Measurements from ENCODE around the gene XYLB. TPM values are rescaled to one million over a fixed set of nuclear protein-coding genes. Genes with fewer than 3 reads are reported as not detected.

The XYLB gene
- total RNA-seq, 2 experiments from 2014 or later, result 5.2 to 6.9 TPM

DNA sequence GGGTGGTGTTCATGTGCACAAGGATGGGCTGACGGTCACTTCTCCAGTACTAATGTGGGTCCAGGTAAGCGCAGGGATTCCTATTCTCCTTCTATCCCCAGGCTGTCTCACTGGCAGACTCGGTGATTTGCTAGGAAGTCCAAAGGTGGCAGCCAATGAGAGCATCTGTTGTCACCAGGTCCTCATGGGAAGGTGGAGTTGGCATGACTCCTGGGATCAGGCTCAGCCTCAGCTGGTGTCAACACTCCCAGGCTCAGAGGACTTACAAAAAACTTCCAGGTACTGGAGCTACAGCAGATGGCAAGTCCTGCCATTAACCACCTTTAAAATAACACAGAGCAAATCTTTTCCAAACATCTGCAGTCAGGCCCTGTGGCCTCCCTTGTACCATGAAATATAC lies 13.8 kb downstream of the XYLB start:
- peaks cover 11% of the 10 kb centered on the region for H3K4me1 Mint-ChIP-seq
- DNase-seq, result no peak
- H3K4me3 Mint-ChIP-seq, result no peak overlapping the region
- H3K9me3 Mint-ChIP-seq (ENCODE audit: low read depth), result no peaks in the 10 kb centered on the region
- H3K27me3 Mint-ChIP-seq, result no peaks in the 10 kb centered on the region
- no peak for ATAC-seq
- H3K36me3 Mint-ChIP-seq, result peaks cover 13% of the 10 kb centered on the region
- CTCF ChIA-PET, result no interaction called here
- no peak overlapping the region for H3K27ac Mint-ChIP-seq

DNA sequence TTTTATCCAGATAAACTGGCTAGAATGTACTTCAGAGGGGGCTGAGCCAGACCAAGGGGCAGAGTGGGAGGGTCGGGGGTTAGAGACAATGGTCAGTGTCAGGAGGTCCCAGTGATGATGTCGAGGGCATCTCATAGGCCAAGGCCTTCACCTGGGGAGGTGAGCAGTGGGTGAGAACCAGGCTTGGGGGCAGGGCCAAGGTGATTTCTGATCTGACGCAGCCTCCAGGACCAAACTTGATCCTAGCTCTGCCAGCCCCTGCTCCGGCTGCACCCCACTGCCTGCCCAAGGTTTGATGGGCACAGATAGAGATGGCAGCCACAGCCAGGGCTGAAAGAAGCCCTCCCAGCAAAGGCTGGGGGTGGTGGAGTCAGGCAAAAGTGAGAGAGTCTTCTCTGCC lies 14.9 kb downstream of the XYLB start:
- Mint-ChIP-seq H3K27ac (no peak overlapping the region), H3K4me1 (peaks cover 11% of the 10 kb centered on the region), H3K27me3 (no peaks in the 10 kb centered on the region), H3K4me3 (no peak overlapping the region), H3K36me3 (peaks cover 12% of the 10 kb centered on the region), H3K9me3 (ENCODE audit: low read depth) (no peaks in the 10 kb centered on the region)
- no peak for ATAC-seq
- DNase-seq, result no peak
- CTCF ChIA-PET, result no interaction called here

DNA sequence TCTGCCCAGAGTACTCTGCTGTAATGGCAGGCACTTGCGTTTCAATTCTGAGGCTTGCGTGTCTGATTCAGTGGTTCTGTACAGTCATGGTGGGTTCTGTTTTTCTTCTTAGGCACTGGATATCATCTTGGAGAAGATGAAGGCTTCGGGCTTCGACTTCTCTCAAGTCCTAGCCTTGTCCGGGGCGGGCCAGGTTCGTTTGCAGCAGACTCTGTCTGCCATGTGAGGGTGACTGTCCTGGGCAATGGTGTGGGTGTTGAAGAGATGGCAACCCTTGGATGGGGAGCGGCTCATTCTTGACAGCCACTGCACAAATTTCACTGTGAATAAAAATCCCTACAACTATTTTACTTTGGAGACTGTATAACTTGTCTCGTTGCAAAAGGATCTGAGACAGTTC lies 16.2 kb downstream of the XYLB start:
- H3K4me3 Mint-ChIP-seq, result no peak overlapping the region
- no peak for DNase-seq
- CTCF ChIA-PET, result no interaction called here
- H3K9me3 Mint-ChIP-seq (ENCODE audit: low read depth), result no peaks in the 10 kb centered on the region
- no peaks in the 10 kb centered on the region for H3K27me3 Mint-ChIP-seq
- H3K4me1 Mint-ChIP-seq, result peaks cover 11% of the 10 kb centered on the region
- H3K27ac Mint-ChIP-seq, result no peak overlapping the region
- no peak for ATAC-seq
- peaks cover 14% of the 10 kb centered on the region for H3K36me3 Mint-ChIP-seq

DNA sequence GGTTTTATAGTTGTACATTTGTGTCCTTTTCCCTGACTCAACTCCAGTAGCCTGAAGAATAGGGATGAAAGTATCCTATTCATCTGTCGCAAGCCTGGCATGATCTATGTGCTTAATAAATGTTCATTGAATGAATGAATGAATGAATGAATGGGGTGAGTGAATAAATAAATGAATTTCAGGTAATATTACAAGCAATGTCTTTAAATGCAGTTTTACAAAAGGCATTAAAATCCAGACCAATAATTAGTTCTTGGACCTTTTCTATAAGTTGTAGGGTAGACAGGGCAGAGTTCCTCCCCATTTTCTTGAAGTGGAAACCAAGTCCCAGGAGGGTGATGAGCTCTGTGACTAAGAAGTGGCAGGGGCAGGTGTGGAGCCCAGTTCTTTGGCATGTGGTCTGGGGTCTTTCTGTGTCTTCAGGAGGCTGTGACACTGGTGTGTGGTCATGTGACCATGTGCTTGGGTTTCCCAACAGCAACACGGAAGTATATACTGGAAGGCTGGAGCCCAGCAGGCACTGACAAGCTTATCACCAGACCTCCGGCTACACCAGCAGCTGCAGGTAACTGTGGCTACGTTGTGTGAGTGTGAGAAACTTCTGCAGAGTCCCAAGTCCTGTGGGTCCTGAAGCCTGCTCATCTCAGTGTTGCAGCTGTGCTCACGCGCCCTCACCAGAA lies 18.3 kb downstream of the XYLB start:
- CTCF ChIA-PET, result interaction anchor here (1.9 kb wide), 1 partner anchor 18 kb away, joined by 6 read pairs; the partner anchor contains the start of gene XYLB
- Mint-ChIP-seq H3K9me3 (ENCODE audit: low read depth) (no peaks in the 10 kb centered on the region), H3K4me3 (no peak overlapping the region), H3K27ac (no peak overlapping the region), H3K36me3 (peaks cover 19% of the 10 kb centered on the region), H3K4me1 (peaks cover 11% of the 10 kb centered on the region), H3K27me3 (no peaks in the 10 kb centered on the region)
- ATAC-seq, result no peak
- DNase-seq, result no peak

DNA sequence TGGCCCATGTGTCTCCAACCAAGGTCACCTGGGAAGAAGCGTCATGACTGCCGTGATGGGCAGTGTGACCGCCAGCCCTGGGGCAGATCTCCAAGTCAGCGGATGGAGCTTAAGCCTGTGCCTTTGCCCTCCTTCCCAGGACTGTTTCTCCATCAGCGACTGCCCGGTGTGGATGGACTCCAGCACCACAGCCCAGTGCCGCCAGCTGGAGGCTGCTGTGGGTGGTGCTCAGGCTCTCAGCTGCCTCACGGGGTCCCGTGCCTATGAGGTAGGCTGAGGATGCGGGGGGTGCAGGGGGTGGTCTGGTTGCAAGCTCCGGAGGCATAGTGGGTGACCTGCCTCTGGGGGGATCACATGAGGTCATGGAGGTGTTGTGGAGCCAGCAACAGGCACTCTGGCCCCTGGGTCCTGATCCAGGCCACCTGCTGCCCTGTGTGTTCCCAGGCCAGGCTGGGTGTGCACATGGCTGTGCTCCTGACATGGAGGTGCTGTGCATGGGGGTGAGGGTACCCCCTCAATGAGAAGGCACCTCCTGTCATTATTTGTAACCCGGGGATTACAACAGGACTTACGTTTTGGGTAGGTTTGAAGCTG lies 19.0 kb downstream of the XYLB start:
- ATAC-seq, result no peak
- H3K4me3 Mint-ChIP-seq, result no peak overlapping the region
- CTCF ChIA-PET, result interaction anchor here (1.9 kb wide), 1 partner anchor 19 kb away, joined by 6 read pairs; the partner anchor contains the start of gene XYLB

DNA sequence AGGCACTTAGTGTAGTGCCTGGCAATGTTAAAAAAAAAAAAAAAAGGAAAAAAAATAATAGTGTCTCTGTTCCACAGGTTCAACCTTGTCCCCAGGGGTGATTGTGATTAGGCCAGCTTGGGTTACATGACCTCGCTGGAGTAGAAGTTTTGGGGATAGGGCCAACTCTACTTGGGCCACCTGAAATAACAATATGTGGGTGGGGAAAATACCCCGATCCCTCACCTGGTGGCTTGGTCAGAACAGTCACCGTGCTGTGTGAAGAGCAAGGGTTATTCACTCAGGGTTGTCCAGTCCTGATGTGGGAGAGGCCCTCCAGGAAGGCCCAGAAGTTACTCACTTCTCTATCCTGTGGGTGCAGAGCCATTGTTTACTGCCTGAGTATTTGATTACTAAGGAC lies 19.5 kb downstream of the XYLB start:
- peaks cover 11% of the 10 kb centered on the region for H3K4me1 Mint-ChIP-seq
- H3K27me3 Mint-ChIP-seq, result no peaks in the 10 kb centered on the region
- peaks cover 18% of the 10 kb centered on the region for H3K36me3 Mint-ChIP-seq
- ATAC-seq (no peak), DNase-seq (no peak)
- H3K9me3 Mint-ChIP-seq (ENCODE audit: low read depth), result no peaks in the 10 kb centered on the region
- no peak overlapping the region for H3K27ac Mint-ChIP-seq
- no peak overlapping the region for H3K4me3 Mint-ChIP-seq
- CTCF ChIA-PET, result interaction anchor here (1.9 kb wide), 1 partner anchor 19 kb away, joined by 6 read pairs; the partner anchor contains the start of gene XYLB

More for the DNA sequence above, 19.0 kb downstream of the XYLB start:
- Mint-ChIP-seq H3K9me3 (ENCODE audit: low read depth) (no peaks in the 10 kb centered on the region), H3K27ac (no peak overlapping the region), H3K27me3 (no peaks in the 10 kb centered on the region), H3K4me1 (peaks cover 11% of the 10 kb centered on the region), H3K36me3 (peaks cover 18% of the 10 kb centered on the region)
- no peak for DNase-seq

DNA sequence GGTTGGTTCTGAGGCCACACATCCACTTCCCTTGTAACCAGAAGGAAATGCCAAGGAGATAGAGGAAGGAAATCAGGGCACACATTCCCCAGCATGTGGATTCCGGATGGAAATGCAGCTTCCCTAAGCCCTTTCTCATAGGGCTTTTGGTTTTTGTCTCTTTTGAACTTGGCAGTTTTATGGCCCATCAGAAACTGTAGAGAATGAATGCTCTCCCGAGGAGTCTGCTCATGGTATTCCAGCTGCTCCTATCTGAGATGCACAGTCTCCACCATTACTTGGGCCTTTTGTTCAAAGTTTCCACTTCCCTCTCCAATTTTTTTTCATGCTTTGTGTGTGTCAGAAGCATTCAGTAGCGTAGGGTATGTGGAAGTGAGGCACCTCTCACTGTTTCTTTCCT lies 21.2 kb downstream of the XYLB start:
- CTCF ChIA-PET, result interaction anchor here (0.9 to 1.1 kb wide), 2 partner anchors 21 to 112 kb away, joined by 3 read pairs; partner anchors contain the start of gene XYLB
- Mint-ChIP-seq H3K4me1 (peaks cover 12% of the 10 kb centered on the region), H3K27me3 (no peaks in the 10 kb centered on the region), H3K9me3 (ENCODE audit: low read depth) (no peaks in the 10 kb centered on the region), H3K36me3 (peaks cover 20% of the 10 kb centered on the region), H3K4me3 (no peak overlapping the region), H3K27ac (no peak overlapping the region)
- DNase-seq (no peak), ATAC-seq (no peak)

DNA sequence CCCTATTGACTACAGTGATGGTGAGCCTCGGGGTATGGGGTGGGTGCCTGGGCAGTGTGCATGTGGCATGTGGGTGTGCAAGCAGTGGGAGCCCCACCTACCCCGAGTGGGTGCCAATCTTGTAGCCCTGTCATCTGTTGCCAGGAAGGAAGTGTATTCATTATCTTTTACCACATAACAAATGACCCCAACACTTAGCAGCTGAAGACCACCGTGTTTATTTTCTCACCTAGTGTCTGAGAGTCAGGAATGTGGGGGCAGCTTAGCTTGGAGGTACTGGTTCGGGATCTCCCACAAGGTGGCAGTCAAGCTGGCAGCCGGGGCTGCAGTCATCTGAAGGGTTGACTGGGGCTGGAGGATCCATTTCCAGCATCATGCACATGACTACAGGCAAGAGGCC lies 21.7 kb downstream of the XYLB start:
- DNase-seq, result no peak
- H3K4me3 Mint-ChIP-seq, result no peak overlapping the region
- no peak overlapping the region for H3K27ac Mint-ChIP-seq
- no peaks in the 10 kb centered on the region for H3K9me3 Mint-ChIP-seq (ENCODE audit: low read depth)
- peaks cover 21% of the 10 kb centered on the region for H3K36me3 Mint-ChIP-seq
- peaks cover 16% of the 10 kb centered on the region for H3K4me1 Mint-ChIP-seq
- CTCF ChIA-PET, result interaction anchor here (0.9 to 1.3 kb wide), 2 partner anchors 21 to 111 kb away, joined by 3 to 4 read pairs; partner anchors contain the start of gene XYLB
- ATAC-seq, result no peak
- no peaks in the 10 kb centered on the region for H3K27me3 Mint-ChIP-seq

DNA sequence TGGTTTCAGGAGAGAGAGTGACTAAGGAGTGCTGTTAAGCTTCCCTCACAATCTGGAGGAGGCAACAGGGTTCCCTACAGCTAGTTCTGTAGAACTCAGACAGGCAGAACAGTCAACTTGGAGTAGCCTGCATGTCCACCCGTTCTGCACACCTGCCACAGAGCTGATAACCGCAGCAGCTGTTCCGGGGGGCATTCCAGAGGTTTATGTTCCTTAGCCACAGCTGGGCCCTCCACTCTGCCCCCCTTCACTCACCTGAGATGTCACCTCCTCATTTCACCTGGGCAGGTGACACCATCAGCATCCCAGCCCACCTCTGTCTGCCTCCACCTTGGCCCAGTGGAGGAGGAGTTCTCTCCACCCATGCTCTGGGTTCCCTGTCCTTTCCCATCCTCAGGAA lies 22.6 kb downstream of the XYLB start:
- Mint-ChIP-seq H3K4me3 (no peak overlapping the region), H3K36me3 (peaks cover 17% of the 10 kb centered on the region), H3K27ac (no peak overlapping the region), H3K9me3 (ENCODE audit: low read depth) (no peaks in the 10 kb centered on the region), H3K27me3 (no peaks in the 10 kb centered on the region), H3K4me1 (peaks cover 21% of the 10 kb centered on the region)
- ATAC-seq (no peak), DNase-seq (no peak)
- CTCF ChIA-PET, result interaction anchor here (0.6 to 1.3 kb wide), 3 partner anchors 111 to 905 kb away, joined by 3 to 4 read pairs (median 3); partner anchors contain the start of gene EXOG

DNA sequence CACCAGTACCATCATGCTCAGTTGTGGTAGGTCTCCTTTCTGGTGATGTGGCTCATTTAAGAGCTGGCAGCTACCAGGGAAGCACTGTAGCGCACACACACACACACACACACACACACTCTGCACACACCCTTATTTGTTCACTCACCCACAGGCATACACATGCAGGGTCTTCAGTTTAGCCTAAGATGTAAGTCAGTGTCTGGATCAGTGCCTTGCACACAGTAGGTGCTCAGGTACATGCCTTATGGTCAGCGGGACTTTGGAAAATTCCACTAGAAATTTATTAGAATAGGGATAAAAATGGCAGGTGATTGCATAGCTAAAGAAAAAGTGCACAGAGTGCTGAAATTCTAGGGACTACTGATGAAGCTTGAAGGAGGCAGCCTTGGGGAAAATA lies 23.6 kb downstream of the XYLB start:
- H3K27ac Mint-ChIP-seq, result no peak overlapping the region
- no peak overlapping the region for H3K4me3 Mint-ChIP-seq
- CTCF ChIA-PET, result interaction anchor here (1.1 kb wide), 1 partner anchor 126 kb away, joined by 3 read pairs; the partner anchor contains the start of gene EXOG
- no peak for ATAC-seq
- DNase-seq, result no peak
- peaks cover 24% of the 10 kb centered on the region for H3K4me1 Mint-ChIP-seq
- no peaks in the 10 kb centered on the region for H3K27me3 Mint-ChIP-seq
- peaks cover 16% of the 10 kb centered on the region for H3K36me3 Mint-ChIP-seq
- no peaks in the 10 kb centered on the region for H3K9me3 Mint-ChIP-seq (ENCODE audit: low read depth)

DNA sequence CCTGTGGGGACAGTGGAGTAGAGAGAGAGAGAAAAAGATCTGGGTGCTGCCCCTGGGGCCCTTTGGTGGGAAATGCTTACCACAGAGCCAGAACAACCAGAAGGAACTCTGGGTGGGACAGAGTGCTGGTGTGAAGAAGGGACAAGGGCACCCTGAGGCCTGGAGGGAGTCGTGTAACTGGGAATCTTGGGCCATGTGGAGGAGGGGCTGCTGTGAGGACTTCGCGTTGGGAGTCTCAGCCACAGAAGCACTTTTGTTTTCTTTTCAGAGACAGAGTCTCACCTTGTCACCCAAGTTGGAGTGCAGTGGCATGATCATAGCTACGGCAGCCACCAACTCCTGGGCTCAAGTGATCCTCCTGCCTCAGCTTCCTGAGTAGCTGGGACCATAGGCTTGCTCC lies 24.3 kb downstream of the XYLB start:
- H3K9me3 Mint-ChIP-seq (ENCODE audit: low read depth), result no peaks in the 10 kb centered on the region
- ATAC-seq, result no peak

DNA sequence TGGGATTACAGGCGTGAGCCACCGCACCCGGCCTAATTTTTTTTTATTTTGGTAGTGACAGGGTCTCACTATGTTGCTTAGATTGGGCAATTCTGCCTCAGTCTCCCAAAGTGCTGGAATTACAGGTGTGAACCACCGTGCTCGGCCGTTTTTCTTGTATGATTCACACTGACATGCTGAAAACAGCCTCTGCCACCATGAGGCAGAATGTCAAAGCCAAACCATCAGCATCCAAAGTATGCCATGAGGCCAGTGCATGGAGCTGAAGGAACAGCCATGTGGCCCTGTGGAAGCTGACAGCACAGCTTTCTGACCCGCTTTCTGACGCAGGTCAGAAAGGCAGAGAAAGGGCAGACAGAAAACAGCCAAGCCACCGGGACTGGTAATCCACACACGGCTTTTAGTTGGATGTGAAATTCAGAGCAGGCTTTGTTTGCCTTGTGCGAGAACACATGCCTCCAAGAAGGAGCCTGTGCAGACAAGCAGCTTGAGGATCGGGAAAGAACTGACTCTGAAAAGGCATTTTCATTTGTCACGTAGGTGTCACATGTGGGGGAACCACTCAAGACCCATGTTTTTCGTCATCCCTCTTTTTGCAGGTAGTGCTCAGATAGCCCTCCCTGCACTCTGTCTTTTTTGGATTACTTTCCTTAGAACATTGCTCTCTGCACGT lies 25.1 kb downstream of the XYLB start:
- no peaks in the 10 kb centered on the region for H3K9me3 Mint-ChIP-seq (ENCODE audit: low read depth)
- peaks cover 19% of the 10 kb centered on the region for H3K36me3 Mint-ChIP-seq
- peaks cover 25% of the 10 kb centered on the region for H3K4me1 Mint-ChIP-seq
- no peak overlapping the region for H3K4me3 Mint-ChIP-seq
- no peaks in the 10 kb centered on the region for H3K27me3 Mint-ChIP-seq
- no peak for DNase-seq
- CTCF ChIA-PET, result interaction anchor here (0.7 kb wide), 1 partner anchor 390 kb away, joined by 3 read pairs; no protein-coding TSS in a partner anchor
- no peak overlapping the region for H3K27ac Mint-ChIP-seq
- no peak for ATAC-seq

More for the DNA sequence above, 24.3 kb downstream of the XYLB start:
- DNase-seq, result no peak
- Mint-ChIP-seq H3K4me3 (no peak overlapping the region), H3K27me3 (no peaks in the 10 kb centered on the region), H3K27ac (no peak overlapping the region), H3K4me1 (peaks cover 25% of the 10 kb centered on the region), H3K36me3 (peaks cover 18% of the 10 kb centered on the region)
- CTCF ChIA-PET, result interaction anchor here (0.7 kb wide), 1 partner anchor 389 kb away, joined by 3 read pairs; no protein-coding TSS in a partner anchor

DNA sequence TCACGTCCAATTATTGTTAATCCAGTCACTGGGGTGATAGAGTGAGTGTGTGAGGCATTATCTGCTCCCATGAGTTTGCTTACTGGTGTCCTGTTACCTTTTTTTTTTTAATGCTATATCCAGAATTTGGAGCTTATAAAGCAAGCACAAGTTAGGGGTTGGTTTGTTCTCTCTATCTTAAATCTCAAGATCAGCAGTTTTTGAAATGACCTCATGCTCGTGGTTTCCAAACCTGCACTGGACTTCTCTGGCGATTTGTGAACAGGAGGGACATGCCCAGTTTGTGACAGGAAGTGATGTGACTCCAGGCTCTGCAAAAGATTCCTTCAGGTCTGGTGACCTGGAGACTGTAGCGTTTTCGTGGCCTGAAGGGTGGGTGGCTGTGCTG lies 25.6 kb downstream of the XYLB start:
- ATAC-seq, result no peak
- H3K27ac Mint-ChIP-seq, result no peak overlapping the region

More for the DNA sequence above, 25.6 kb downstream of the XYLB start:
- no peak overlapping the region for H3K4me3 Mint-ChIP-seq
- H3K4me1 Mint-ChIP-seq, result peaks cover 25% of the 10 kb centered on the region
- H3K36me3 Mint-ChIP-seq, result peaks cover 22% of the 10 kb centered on the region
- no peak for DNase-seq
- CTCF ChIA-PET, result no interaction called here
- no peaks in the 10 kb centered on the region for H3K9me3 Mint-ChIP-seq (ENCODE audit: low read depth)
- H3K27me3 Mint-ChIP-seq, result no peaks in the 10 kb centered on the region
